ENCODE data around the gene PRKN.

- TF ChIP-seq GATA2 (IDR thresholded peaks at IDR 0.05; ENCODE audit: low read depth, low read length) (no peak), GATA3 (IDR thresholded peaks at IDR 0.05; ENCODE audit: low read depth, low read length) (no peak)
These were observed 382.5 kb downstream of the PRKN start for GRCh38 chr6:162345051-162345511.
